Cardiac fibroblast (primary cell): ENCODE data around the gene CCDC33.

ENCODE experiments used
- DNase-seq, 2 donors: peaks; one replicate each; pipeline versions ENCODE4 v3.0.0 to v3.0.0-alpha.2; 2010; ENCODE audit warnings: low read depth in 2 of 2
- H3K4me3 ChIP-seq, 2 donors: replicated peaks in 1 of 2; 1 replicate in 1 of 2; 2 replicates in 1 of 2; pipeline ENCODE4 v1.5.1; 2011; ENCODE audit warnings: low read depth in 2 of 2, low read length in 2 of 2, mild to moderate bottlenecking in 2 of 2, moderate library complexity in 1 of 2
- TF ChIP-seq, protein P1 (sequence below): IDR thresholded peaks from one replicate; pipeline ENCODE4 v1.5.1; 2011; ENCODE audit warnings: low read depth, mild to moderate bottlenecking, low read length, inconsistent platforms

The CCDC33 gene

DNA sequence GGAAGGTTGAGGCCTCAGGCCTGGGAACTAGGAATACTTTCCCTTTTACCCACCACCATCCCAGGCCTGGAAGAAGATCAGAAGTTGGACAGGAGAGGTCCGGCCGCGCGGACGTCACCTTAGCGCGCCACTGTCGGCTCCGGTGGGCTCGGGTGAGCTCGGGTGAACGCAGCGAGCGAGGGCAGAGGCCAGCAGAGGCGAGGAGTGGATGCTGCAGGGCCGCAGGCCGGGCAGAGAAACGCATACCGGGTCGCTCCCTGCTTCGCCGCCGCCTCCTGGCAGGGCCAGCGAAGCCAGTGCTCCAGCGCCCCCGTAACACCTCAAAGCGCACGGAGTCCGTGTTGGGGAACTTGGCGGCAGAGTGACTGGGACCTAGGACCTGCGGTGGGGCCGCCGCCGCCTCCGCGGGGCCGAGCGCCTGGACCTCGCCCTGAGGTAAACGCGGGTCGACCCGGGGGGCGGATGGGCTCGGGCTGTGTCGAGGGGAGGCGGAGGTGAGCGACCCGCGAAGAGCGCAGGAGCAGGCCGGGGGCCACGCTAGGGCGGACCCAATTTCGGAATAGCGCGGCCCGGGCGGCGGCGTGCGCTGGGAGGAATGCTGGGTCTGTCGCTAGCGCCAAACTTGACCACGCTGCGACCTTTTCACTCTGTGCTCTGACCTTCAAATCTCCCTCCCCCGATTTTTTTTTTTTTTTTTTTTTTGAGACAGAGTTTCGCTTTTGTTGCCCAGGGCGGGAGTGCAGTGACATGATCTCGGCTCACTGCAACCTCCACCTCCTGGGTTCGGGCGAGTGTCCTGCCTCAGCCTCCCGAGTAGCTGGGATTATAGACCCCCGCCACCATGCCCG is 129.7 kb downstream of the CCDC33 start:
- TF ChIP-seq, protein P1, sequence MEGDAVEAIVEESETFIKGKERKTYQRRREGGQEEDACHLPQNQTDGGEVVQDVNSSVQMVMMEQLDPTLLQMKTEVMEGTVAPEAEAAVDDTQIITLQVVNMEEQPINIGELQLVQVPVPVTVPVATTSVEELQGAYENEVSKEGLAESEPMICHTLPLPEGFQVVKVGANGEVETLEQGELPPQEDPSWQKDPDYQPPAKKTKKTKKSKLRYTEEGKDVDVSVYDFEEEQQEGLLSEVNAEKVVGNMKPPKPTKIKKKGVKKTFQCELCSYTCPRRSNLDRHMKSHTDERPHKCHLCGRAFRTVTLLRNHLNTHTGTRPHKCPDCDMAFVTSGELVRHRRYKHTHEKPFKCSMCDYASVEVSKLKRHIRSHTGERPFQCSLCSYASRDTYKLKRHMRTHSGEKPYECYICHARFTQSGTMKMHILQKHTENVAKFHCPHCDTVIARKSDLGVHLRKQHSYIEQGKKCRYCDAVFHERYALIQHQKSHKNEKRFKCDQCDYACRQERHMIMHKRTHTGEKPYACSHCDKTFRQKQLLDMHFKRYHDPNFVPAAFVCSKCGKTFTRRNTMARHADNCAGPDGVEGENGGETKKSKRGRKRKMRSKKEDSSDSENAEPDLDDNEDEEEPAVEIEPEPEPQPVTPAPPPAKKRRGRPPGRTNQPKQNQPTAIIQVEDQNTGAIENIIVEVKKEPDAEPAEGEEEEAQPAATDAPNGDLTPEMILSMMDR, result no peak
- peak overlapping the region; percentile 50 to 53 for H3K4me3 ChIP-seq
- DNase-seq, result peak; percentile 49 to 72

DNA sequence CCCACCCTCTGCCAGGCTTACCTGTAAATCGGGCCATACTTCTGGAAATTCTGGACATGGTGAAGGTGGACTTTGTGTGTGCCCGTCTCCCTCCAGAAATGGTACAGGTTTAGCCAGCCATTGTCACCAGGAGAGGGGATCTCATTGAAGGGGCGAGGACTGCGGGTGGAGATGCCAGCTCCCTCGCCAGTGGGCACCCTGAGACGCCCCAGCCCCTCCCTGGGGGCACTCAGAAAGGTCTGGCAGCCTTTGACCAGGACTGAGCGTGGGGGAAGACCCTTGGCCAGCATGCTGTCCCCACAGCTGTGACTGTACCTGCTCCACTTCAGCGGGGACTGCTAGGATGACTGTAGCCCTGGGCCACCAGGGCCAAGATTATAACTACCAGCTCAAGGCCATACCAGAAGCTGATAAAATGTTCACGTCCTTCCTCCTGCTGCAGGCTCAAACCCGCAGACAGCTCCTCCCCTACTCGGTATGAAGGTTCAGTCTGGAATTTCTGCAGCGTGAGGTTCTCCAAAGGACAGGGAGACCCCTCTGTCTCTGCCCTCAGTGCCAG is 131.2 kb downstream of the CCDC33 start, which contains the start of gene CYP11A1:
TSS of gene CYP11A1 (minus strand) at position 351 of the 559 bp plus-strand sequence. CDS start at position 290, 61 bp downstream.
- TF ChIP-seq, protein P1, result no peak
- H3K4me3 ChIP-seq, result no peak within 1 kb of the TSS
- DNase-seq, result no peak

DNA sequence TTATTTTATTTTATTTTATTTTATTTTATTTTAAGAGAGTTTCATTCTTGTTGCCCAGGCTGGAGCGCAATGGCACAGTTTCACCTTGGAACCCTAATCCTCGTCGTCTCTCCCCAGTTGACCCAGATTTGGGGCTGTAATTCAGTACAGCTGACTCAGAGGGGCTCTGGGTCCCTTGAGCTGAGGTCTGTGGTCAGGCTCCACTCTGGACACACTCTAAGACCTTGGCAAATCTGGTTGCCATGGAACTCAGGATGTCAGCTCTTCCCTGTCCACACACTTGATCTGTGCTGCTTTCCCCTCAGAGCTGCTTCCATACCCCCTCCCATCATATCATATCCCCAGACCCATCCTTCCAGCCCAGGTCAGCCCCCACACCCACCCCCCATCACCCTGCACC is 132.0 kb downstream of the CCDC33 start:
- TF ChIP-seq, protein P1, result no peak
- no peak for DNase-seq
- no peak overlapping the region for H3K4me3 ChIP-seq

DNA sequence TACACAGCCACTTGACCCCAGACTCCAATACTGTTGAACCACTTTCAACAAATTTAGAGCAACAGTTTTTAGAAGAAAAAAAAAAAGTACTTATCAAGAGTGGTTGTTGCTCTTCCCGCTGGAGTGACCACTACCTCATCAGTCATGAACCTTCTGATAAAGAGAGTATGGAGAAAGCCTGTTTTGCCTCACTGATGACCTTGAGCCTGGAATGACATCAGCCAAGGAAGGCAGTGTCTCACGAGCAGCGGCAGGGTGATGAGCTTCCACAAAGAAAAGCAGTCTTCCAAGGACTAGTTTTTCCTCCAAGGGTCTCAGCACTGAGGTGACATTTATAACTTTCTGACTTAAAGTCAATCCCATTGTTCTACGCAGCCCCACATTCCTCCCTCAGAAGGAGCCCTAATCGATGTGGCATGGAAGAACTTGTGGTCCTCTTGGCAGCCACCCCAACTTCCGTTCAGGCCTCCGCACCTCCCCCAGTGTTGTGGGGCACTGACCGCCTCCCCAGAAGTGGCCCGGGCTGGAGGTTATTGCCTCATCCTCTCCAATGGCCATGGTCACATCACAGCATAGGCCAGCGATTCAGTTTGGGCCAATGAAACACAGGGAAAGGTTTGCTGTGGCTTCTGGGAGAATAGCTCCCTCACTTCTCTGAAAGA is 133.1 kb downstream of the CCDC33 start:
- peak in 1 of 2 donors; percentile 51 for DNase-seq
- no peak overlapping the region for H3K4me3 ChIP-seq
- TF ChIP-seq, protein P1, result no peak

DNA sequence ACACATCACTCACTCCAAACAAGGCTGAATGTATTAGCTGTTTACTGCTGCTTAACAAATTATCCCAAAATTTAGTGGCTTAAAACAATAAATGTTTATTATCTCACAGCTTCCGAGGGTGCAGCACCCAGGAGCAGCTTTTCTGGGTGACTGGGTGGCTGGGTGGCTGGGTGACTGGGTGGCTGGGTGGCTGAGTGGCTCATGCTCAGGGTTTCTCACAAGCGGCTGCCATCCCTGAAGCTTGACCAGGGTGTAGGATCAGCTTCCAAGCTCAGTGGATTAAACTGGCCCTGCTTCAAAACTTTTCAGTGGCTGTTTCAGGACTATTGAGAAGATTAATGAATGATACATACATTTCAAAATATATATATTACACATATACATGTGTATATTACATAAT is 133.6 kb downstream of the CCDC33 start:
- TF ChIP-seq, protein P1, result no peak
- DNase-seq, result no peak
- H3K4me3 ChIP-seq, result no peak overlapping the region

DNA sequence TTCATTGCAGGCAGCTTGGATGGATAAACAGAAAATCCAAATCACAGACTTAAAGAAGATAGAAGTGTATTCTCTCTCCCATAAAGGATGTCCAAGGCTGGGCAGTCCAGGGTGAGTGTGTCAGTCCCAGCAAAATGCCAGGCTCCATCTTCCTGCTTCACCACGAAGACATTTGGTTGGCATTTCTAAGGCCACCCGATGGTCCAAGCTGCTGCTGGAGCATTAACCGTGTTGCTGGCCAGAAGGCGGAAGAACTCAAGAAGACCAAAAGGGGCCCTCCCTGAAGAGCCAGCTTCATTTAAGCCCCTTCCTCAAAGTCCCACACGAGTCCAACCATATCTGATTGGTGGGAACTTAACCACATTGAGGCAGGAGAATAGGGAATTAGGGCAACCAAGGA is 134.3 kb downstream of the CCDC33 start:
- no peak for DNase-seq
- H3K4me3 ChIP-seq, result no peak overlapping the region
- TF ChIP-seq, protein P1, result no peak
